ENCODE results near the gene ANKS3.

ANKS3 gene

DNA sequence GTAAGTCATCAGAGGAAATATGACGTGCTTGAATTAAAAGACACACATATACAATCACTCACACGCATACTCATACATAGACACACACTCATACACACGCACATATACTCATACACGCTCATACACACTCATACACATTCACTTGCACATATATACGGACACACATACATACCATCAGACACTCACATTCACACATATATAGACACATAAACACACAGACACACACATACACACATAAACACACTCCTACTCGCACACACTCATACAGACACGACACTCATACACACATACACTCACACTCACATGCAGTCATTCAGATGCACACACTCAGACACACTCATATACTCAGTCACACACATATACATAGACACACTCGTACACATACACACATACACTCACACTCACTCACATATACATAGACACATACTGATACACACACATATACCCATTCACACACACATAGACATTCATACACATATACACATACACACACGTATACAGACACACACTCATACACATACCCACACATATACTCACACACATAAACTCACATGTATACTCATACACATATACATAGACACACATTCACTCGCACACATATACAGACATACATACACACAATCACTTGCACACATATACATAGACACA lies 65.6 kb downstream of the ANKS3 start:
- no peak for DNase-seq (ENCODE audit: low read depth, low spot score)
- TF ChIP-seq, protein P1, sequence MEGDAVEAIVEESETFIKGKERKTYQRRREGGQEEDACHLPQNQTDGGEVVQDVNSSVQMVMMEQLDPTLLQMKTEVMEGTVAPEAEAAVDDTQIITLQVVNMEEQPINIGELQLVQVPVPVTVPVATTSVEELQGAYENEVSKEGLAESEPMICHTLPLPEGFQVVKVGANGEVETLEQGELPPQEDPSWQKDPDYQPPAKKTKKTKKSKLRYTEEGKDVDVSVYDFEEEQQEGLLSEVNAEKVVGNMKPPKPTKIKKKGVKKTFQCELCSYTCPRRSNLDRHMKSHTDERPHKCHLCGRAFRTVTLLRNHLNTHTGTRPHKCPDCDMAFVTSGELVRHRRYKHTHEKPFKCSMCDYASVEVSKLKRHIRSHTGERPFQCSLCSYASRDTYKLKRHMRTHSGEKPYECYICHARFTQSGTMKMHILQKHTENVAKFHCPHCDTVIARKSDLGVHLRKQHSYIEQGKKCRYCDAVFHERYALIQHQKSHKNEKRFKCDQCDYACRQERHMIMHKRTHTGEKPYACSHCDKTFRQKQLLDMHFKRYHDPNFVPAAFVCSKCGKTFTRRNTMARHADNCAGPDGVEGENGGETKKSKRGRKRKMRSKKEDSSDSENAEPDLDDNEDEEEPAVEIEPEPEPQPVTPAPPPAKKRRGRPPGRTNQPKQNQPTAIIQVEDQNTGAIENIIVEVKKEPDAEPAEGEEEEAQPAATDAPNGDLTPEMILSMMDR (IDR thresholded peaks at IDR 0.05; ENCODE audit: low read depth, low read length) = no peak
- H3K4me3 ChIP-seq (ENCODE audit: low read depth, low read length) = no peak overlapping the region
- in situ Hi-C loops (cut with HindIII; ENCODE audit: low sequenced_read_pairs) = no loop called here

DNA sequence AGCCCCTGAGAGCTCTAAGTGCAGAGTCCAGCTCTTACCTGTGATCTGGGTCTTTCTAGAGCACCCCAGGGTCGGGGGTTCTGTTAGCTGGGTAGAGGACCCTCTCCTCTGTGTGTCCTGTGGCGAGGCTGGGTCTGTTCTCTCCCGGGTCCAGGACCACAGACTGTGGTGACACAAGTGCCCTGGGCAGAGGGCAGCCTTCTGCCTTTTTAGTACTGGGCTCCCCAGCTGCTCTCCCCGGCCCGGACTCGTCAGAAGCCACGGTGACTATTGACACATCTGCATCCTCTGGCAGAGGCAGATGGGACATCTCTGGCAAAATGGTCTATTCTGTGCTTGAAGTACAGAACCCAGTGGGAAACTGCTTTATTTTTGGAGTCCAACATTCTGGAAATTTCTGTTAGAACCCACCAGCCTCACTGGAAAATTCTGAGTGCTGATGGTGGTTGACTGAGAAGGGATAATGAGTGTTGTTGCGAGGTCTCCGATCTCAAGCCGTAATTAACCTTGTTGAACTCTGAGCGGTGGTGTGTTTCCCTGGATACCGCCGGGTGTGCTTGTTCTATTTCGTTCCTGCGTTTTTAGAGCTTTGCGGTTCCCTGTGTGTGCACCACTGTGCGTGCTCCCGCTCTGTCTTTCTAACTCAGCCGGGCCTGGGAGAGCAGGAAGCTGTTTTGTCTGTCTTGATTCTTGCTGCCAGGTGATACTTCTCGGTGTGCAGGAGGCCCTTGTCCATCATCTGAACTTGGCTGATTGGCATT lies 66.7 kb downstream of the ANKS3 start:
- no peak overlapping the region for H3K4me3 ChIP-seq (ENCODE audit: low read depth, low read length)
- in situ Hi-C loops (cut with HindIII; ENCODE audit: low sequenced_read_pairs) = no loop called here
- TF ChIP-seq, protein P1 (IDR thresholded peaks at IDR 0.05; ENCODE audit: low read depth, low read length) = no peak
- no peak for DNase-seq (ENCODE audit: low read depth, low spot score)

DNA sequence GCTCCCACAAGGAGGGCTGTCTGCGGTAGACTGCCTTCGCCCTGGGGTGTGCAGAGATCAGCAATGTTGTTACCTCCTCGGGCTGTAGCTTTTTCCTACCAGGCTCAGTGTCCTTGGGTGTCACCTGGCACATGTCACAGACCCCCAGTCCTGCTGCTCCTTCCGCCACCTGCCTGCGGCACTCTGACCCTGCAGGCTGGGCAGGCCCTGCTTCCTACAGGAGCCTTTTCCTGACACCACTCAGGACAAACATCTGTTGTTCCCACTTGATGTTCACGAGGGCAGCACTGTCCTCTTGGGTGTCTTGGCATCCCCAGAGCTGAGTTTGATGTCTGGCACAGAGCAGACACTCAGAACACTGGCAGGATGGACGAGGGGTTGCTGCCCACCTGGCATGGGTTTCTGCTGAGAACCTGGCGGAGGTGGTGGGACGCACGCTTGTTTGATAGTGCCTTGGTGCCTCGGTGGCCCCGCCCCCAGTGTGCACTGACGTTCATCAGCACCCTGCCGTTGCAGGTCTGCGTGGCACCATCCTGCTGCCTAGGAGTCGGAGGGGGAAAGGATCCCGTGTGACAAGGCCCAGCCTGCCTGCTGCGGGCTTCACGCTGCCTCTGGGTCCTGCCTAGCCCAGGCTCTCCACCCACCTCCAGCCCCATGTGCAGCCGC lies 67.4 kb downstream of the ANKS3 start:
- in situ Hi-C loops (cut with HindIII; ENCODE audit: low sequenced_read_pairs) = no loop called here
- DNase-seq (ENCODE audit: low read depth, low spot score) = no peak
- TF ChIP-seq, protein P1 (IDR thresholded peaks at IDR 0.05; ENCODE audit: low read depth, low read length) = no peak
- H3K4me3 ChIP-seq (ENCODE audit: low read depth, low read length) = no peak overlapping the region

DNA sequence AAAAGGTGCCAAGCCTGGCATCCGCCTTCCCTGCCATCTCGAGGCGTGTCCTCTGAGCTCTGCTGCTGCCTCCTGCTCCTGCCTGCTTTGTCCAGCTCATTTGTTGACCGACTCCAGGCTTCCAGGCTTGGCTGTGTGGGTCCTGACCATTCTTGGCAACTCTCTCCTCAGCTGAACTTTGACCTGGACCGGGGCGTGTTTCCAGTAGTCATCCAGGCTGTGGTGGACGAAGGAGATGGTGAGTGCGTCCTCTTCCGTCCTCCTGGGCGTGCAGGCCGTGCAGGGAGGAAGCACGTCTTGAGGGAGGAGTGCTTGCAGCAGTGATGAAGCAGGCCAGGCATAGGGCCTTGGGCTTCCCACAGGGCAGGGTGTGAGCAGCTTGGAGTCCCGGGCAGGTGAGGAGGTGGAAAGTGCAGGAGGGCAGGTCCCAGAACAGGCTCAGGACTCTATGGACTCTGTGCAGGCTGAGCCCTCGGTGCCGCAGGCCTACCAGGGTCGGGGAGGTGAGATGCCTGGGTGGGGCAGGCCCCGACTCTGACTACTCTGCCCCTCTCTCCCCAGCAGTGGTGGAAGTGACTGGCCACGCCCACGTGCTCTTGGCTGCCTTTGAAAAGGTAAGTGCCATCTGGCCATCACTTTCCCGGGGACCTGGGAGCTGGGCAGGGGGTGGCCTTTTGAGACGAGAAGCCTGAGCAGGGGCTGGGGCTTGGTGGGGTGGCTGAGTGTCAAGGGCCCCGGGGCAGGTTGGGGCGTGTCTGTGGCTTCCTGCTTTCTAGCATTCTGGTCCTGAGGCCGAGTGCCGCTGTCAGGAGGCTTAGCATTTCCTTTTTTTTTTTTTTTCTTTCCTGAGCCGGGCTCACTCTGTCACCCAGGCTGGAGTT lies 69.3 kb downstream of the ANKS3 start:
- no peak overlapping the region for H3K4me3 ChIP-seq (ENCODE audit: low read depth, low read length)
- DNase-seq (ENCODE audit: low read depth, low spot score) = no peak
- TF ChIP-seq, protein P1 (IDR thresholded peaks at IDR 0.05; ENCODE audit: low read depth, low read length) = no peak
- in situ Hi-C loops (cut with HindIII; ENCODE audit: low sequenced_read_pairs) = no loop called here

DNA sequence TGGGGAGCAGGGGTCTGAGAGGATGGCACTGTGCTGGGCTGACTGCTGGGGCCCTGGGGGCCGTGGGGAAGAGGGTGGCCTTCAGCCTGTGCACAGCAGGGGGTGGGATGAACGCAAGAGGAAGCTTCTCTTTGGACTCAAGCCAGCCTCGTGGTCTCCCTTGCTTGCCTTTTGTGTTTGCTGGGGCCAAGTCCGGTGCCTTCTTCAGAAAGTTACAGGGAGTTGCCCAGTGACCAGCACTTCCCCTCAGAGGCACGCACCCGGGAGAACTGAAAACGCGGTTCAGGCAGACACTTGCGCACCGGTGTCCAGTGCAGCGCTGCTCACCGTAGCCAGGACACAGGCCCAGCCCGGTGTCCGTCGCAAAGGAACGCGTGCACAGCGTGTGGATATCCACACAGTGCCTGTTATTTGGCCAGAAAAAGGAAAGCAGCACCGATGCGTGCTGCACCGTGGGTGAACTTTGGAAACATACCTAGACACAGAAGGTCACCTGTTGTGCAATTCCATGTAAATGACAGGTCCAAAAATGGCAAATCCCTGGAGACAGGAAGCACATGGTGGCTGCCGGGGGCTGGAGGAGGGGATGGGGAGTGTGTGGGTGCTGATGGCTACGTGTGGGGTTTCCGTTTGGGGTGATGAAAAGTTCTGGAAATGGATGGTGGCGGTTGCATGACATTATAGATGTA lies 70.2 kb downstream of the ANKS3 start:
- DNase-seq (ENCODE audit: low read depth, low spot score) = peak; percentile 17
- no peak overlapping the region for H3K4me3 ChIP-seq (ENCODE audit: low read depth, low read length)
- TF ChIP-seq, protein P1 (IDR thresholded peaks at IDR 0.05; ENCODE audit: low read depth, low read length) = no peak
- in situ Hi-C loops (cut with HindIII; ENCODE audit: low sequenced_read_pairs) = no loop called here

DNA sequence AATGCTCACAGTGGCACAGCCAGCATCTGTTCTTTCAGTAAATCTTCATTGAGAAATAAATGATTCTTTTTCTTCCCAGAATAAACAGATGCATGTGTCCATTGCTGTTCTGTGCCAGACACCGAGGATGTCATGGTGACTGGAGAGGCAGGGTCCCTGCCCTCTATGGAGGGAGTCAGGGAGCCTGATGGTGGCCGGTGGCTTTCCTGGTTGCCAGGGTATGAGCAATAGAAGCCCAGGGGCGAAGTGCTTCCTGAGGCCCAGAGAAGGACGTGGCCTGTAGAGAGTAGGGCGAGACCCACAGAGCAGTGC lies 70.7 kb downstream of the ANKS3 start:
- no peak overlapping the region for H3K4me3 ChIP-seq (ENCODE audit: low read depth, low read length)
- in situ Hi-C loops (cut with HindIII; ENCODE audit: low sequenced_read_pairs) = no loop called here
- no peak for DNase-seq (ENCODE audit: low read depth, low spot score)
- TF ChIP-seq, protein P1 (IDR thresholded peaks at IDR 0.05; ENCODE audit: low read depth, low read length) = no peak

Data from astrocyte of the spinal cord (primary cell).